Activated T-cell treated with anti-CD3 and anti-CD28 coated beads, Interleukin-2, amount 50 U/mL, for 4 hours (primary cell): Measurements from ENCODE around the gene INF2. TPM values are rescaled to one million over a fixed set of nuclear protein-coding genes. Genes with fewer than 3 reads are reported as not detected.

ENCODE experiments used
- ATAC-seq, 2 donors: fragments of 200-7000 bp; cut with Tn5 transposase; one replicate each; pipeline ENCODE4 v1.10.0; 2021
- DNase-seq: peaks from one replicate; pipeline ENCODE4 v3.0.0-alpha.2; 2020
- H3K27me3 Mint-ChIP-seq: one replicate; pipeline ENCODE4 v1.8.0; 2021; ENCODE audit warnings: low read depth, mixed read lengths
- H3K36me3 Mint-ChIP-seq: one replicate; pipeline ENCODE4 v1.8.0; 2022; ENCODE audit warnings: mixed read lengths; ENCODE audit not compliant: insufficient read depth
- H3K4me1 Mint-ChIP-seq: one replicate; pipeline ENCODE4 v1.8.0; 2021; ENCODE audit warnings: low read depth, mixed read lengths
- H3K4me3 Mint-ChIP-seq: one replicate; pipeline ENCODE4 v1.8.0; 2021; ENCODE audit warnings: mild to moderate bottlenecking, moderate library complexity, mixed read lengths
- H3K9me3 Mint-ChIP-seq: one replicate; pipeline ENCODE4 v1.8.0; 2021; ENCODE audit warnings: mixed read lengths
- total RNA-seq, 3 donors: library from RNA; stranded (reverse); gene quantifications; one replicate each; pipeline ENCODE4 v1.2.1, GENCODE V29; 2021

Gene INF2
- total RNA-seq, 3 donors from 2014 or later = 51.8 to 54.9 (median 54.5) TPM

GRCh38 chr14:104730487-104730886, 41.1 kb downstream of the INF2 start:
- H3K9me3 Mint-ChIP-seq = no peaks in the 10 kb centered on the region

GRCh38 chr14:104731320-104732294, 42.2 kb downstream of the INF2 start:
- peak; percentile 21 to 38 for ATAC-seq

More at GRCh38 chr14:104730487-104730886, 41.1 kb downstream of the INF2 start:
- Mint-ChIP-seq H3K4me1 (no peaks in the 10 kb centered on the region), H3K4me3 (no peak overlapping the region), H3K36me3 (no peaks in the 10 kb centered on the region), H3K27me3 (no peaks in the 10 kb centered on the region)
- DNase-seq (no peak), ATAC-seq (no peak)

GRCh38 chr14:104732355-104732804, 43.0 kb downstream of the INF2 start:
- Mint-ChIP-seq H3K27me3 (no peaks in the 10 kb centered on the region), H3K9me3 (no peaks in the 10 kb centered on the region), H3K4me1 (no peaks in the 10 kb centered on the region), H3K4me3 (no peak overlapping the region), H3K36me3 (no peaks in the 10 kb centered on the region)
- ATAC-seq (no peak), DNase-seq (no peak)

More at GRCh38 chr14:104731320-104732294, 42.2 kb downstream of the INF2 start:
- no peaks in the 10 kb centered on the region for H3K9me3 Mint-ChIP-seq
- no peaks in the 10 kb centered on the region for H3K27me3 Mint-ChIP-seq
- DNase-seq = no peak
- no peaks in the 10 kb centered on the region for H3K36me3 Mint-ChIP-seq
- H3K4me1 Mint-ChIP-seq = no peaks in the 10 kb centered on the region
- H3K4me3 Mint-ChIP-seq = no peak overlapping the region

- ATAC-seq (no peak), DNase-seq (no peak)
- H3K4me3 Mint-ChIP-seq = no peak overlapping the region
Observed at GRCh38 chr14:104732931-104733681, 43.7 kb downstream of the INF2 start.

GRCh38 chr14:104734051-104734587, 44.7 kb downstream of the INF2 start:
- no peaks in the 10 kb centered on the region for H3K9me3 Mint-ChIP-seq
- no peak for ATAC-seq
- H3K4me3 Mint-ChIP-seq = no peak overlapping the region
- H3K36me3 Mint-ChIP-seq = no peaks in the 10 kb centered on the region
- H3K27me3 Mint-ChIP-seq = no peaks in the 10 kb centered on the region
- H3K4me1 Mint-ChIP-seq = no peaks in the 10 kb centered on the region
- DNase-seq = no peak

More at GRCh38 chr14:104732931-104733681, 43.7 kb downstream of the INF2 start:
- H3K9me3 Mint-ChIP-seq = no peaks in the 10 kb centered on the region
- H3K4me1 Mint-ChIP-seq = no peaks in the 10 kb centered on the region
- no peaks in the 10 kb centered on the region for H3K36me3 Mint-ChIP-seq
- no peaks in the 10 kb centered on the region for H3K27me3 Mint-ChIP-seq

GRCh38 chr14:104734601-104734990, 45.2 kb downstream of the INF2 start:
- H3K4me3 Mint-ChIP-seq = no peak overlapping the region
- H3K9me3 Mint-ChIP-seq = no peaks in the 10 kb centered on the region
- no peaks in the 10 kb centered on the region for H3K36me3 Mint-ChIP-seq
- DNase-seq = no peak
- ATAC-seq = no peak
- no peaks in the 10 kb centered on the region for H3K27me3 Mint-ChIP-seq
- no peaks in the 10 kb centered on the region for H3K4me1 Mint-ChIP-seq

- peaks cover 1% of the 10 kb centered on the region for H3K27me3 Mint-ChIP-seq
- ATAC-seq = no peak
- no peaks in the 10 kb centered on the region for H3K36me3 Mint-ChIP-seq
- no peak for DNase-seq
- peaks cover 1% of the 10 kb centered on the region for H3K4me1 Mint-ChIP-seq
- H3K4me3 Mint-ChIP-seq = no peak overlapping the region
- H3K9me3 Mint-ChIP-seq = no peaks in the 10 kb centered on the region
Observed at GRCh38 chr14:104734991-104735779, 45.8 kb downstream of the INF2 start.

- peaks cover 1% of the 10 kb centered on the region for H3K4me1 Mint-ChIP-seq
- no peak overlapping the region for H3K4me3 Mint-ChIP-seq
- ATAC-seq = no peak
- H3K36me3 Mint-ChIP-seq = no peaks in the 10 kb centered on the region
- H3K9me3 Mint-ChIP-seq = no peaks in the 10 kb centered on the region
- DNase-seq = no peak
- peaks cover 1% of the 10 kb centered on the region for H3K27me3 Mint-ChIP-seq
Observed at GRCh38 chr14:104735830-104736642, 46.6 kb downstream of the INF2 start.

- no peaks in the 10 kb centered on the region for H3K36me3 Mint-ChIP-seq
- H3K4me3 Mint-ChIP-seq = no peak overlapping the region
- DNase-seq (no peak), ATAC-seq (no peak)
- no peaks in the 10 kb centered on the region for H3K9me3 Mint-ChIP-seq
- H3K4me1 Mint-ChIP-seq = peaks cover 1% of the 10 kb centered on the region
- peaks cover 1% of the 10 kb centered on the region for H3K27me3 Mint-ChIP-seq
Observed at GRCh38 chr14:104738375-104739019, 49.1 kb downstream of the INF2 start.

GRCh38 chr14:104739026-104739425, 49.6 kb downstream of the INF2 start:
- no peak for DNase-seq
- Mint-ChIP-seq H3K36me3 (no peaks in the 10 kb centered on the region), H3K4me1 (peaks cover 1% of the 10 kb centered on the region), H3K27me3 (peaks cover 1% of the 10 kb centered on the region), H3K9me3 (no peaks in the 10 kb centered on the region), H3K4me3 (no peak overlapping the region)
- no peak for ATAC-seq

- Mint-ChIP-seq H3K4me1 (peaks cover 1% of the 10 kb centered on the region), H3K36me3 (no peaks in the 10 kb centered on the region), H3K27me3 (peaks cover 1% of the 10 kb centered on the region), H3K4me3 (no peak overlapping the region), H3K9me3 (no peaks in the 10 kb centered on the region)
- no peak for ATAC-seq
- DNase-seq = no peak
Observed at GRCh38 chr14:104739546-104740516, 50.4 kb downstream of the INF2 start.
